HUES64 (cell line): ENCODE measurements around the gene KRT16. TPM values are rescaled to one million over a fixed set of nuclear protein-coding genes. Genes with fewer than 3 reads are reported as not detected.
"Not testable (repeated sequence)": the region's sequence is repeated elsewhere in the genome, so short reads cannot be mapped to it uniquely, and the experiment has no call there.

ENCODE experiments used
- H3K27ac ChIP-seq: 2 replicates; pipeline ENCODE4 v1.7.0; 2013; ENCODE audit warnings: low read depth, low read length, inconsistent platforms
- H3K27me3 ChIP-seq: 2 replicates; pipeline ENCODE4 v1.6.1; 2013; ENCODE audit warnings: mild to moderate bottlenecking, low read length; ENCODE audit not compliant: insufficient read depth
- H3K36me3 ChIP-seq: 2 replicates; pipeline ENCODE4 v1.6.1; 2013; ENCODE audit warnings: mild to moderate bottlenecking, low read length; ENCODE audit not compliant: insufficient read depth
- H3K4me1 ChIP-seq: 2 replicates; pipeline ENCODE4 v1.6.1; 2013; ENCODE audit warnings: mild to moderate bottlenecking, low read length, moderate library complexity; ENCODE audit not compliant: insufficient read depth
- H3K4me3 ChIP-seq: 2 replicates; pipeline ENCODE4 v1.5.1; 2013; ENCODE audit warnings: mild to moderate bottlenecking, low read length, moderate library complexity
- H3K9ac ChIP-seq: 2 replicates; pipeline ENCODE4 v1.6.1; 2013; ENCODE audit warnings: mild to moderate bottlenecking, low read depth, low read length
- H3K9me3 ChIP-seq: 2 replicates; pipeline ENCODE4 v1.6.1; 2013; ENCODE audit warnings: low read depth, low read length; ENCODE audit not compliant: insufficient read depth
- WGBS: fragments of 150-250, 120-280 bp; methylation state at CpG from one replicate; pipeline ENCODE4 v1.1.7; 2013; ENCODE audit warnings: missing lambda C conversion rate; 5-methylcytosine and 5-hydroxymethylcytosine counted together
- polyA plus RNA-seq, 2 experiments: library from polyadenylated mRNA; stranded (reverse); fragments of 50-300 nt; gene quantifications; one replicate each; pipeline ENCODE4 v1.2.3, GENCODE V29; 2013

KRT16 gene
- not detected for polyA plus RNA-seq (2013, experiment 1 of 2)
- polyA plus RNA-seq (2013, experiment 2 of 2), result not detected

GRCh38 chr17:41612376-41613160, at the start of gene KRT16:
KRT16 (minus strand) TSS chr17:41612767; CDS start chr17:41612688, 79 bp downstream.
- H3K27me3 ChIP-seq, H3K27ac ChIP-seq, H3K36me3 ChIP-seq, H3K4me3 ChIP-seq, H3K4me1 ChIP-seq, H3K9me3 ChIP-seq, H3K9ac ChIP-seq: not testable (repeated sequence)
- 84% methylated on average over 31 of the region's 31 CpGs for whole genome bisulfite sequencing

GRCh38 chr17:41660221-41660711, 47.7 kb upstream of the KRT16 start:
- 79% methylated on average over 8 of the region's 8 CpGs for WGBS
- H3K4me1 ChIP-seq, result peaks cover 8% of the 10 kb centered on the region
- H3K27ac ChIP-seq, result no peak overlapping the region
- H3K9me3 ChIP-seq, result no peaks in the 10 kb centered on the region
- H3K27me3 ChIP-seq, result peaks cover 4% of the 10 kb centered on the region; the same call in 1 of the 2 replicates
- H3K4me3 ChIP-seq, result no peak overlapping the region
- H3K9ac ChIP-seq, result no peak overlapping the region
- H3K36me3 ChIP-seq, result no peaks in the 10 kb centered on the region

DNA sequence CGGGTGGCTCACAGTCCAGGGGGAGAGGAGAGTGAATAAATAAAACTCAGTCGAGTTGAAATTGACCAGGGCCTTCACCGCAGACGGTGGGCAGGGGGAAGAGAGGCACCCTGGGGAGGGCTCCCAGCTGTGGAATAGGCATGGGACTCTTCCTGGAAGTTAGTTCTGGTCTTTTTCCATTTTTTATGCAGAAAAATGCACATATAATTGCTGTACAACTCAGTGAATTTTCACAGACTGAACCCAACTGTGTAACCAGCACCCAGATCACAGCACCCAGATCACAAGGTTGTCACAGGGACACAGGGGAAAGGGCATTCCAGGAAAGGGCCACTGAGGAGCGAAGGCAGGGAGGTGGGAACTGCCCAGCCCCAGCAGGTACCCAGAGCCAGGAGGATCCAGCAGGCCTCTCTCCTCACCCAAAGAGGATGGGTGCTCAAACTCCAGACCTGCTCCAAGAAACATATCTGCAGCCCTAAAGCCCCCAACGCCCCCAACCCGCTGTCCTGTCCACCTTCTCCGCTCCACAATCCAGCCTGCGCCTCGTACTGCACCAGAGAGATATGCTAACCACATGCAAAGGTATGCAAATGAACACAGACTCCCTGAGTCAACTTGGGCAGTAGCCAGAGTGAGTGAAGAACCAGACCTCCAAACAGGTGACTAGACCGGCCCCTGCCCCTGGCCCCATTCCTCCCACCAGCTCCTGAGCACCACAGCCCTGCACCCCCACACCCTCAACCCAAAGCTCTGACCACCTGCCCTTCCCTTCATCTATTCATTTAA, 47.1 kb upstream of the KRT16 start:
- Histone ChIP-seq H3K9ac (no peak overlapping the region), H3K27me3 (peaks cover 4% of the 10 kb centered on the region; the same call in 1 of the 2 replicates), H3K4me3 (no peak overlapping the region), H3K27ac (no peak overlapping the region), H3K36me3 (no peaks in the 10 kb centered on the region), H3K4me1 (peaks cover 9% of the 10 kb centered on the region), H3K9me3 (no peaks in the 10 kb centered on the region)
- 85% methylated on average over 11 of the region's 11 CpGs for WGBS

DNA sequence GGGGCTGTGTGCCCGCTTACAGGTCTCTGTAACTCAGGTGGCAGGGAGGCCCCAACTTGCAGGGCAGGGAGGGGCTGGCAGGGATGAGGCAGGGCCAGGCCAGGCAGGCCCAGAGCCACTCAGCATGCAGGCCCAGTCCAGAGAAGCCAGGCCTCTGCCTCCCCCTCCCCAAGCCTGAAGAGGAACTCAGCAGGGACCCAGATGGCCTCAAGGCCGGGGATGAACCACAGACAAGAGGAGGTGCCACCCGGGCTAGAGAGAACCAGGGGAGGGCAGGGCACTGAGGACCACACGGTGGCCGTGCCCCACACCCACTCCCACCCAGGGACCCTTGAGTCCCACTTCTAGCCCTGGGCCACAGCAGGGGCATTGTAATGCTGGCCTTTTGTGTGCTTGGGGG, 46.3 kb upstream of the KRT16 start:
- no peak overlapping the region for H3K27ac ChIP-seq
- no peak overlapping the region for H3K9ac ChIP-seq
- H3K9me3 ChIP-seq, result no peaks in the 10 kb centered on the region
- H3K27me3 ChIP-seq, result no peaks in the 10 kb centered on the region
- H3K4me3 ChIP-seq, result no peak overlapping the region
- peaks cover 9% of the 10 kb centered on the region for H3K4me1 ChIP-seq
- no peaks in the 10 kb centered on the region for H3K36me3 ChIP-seq
- WGBS, result 79% methylated on average over 4 of the region's 5 CpGs

- WGBS, result 92% methylated on average over 12 of the region's 12 CpGs
- no peak overlapping the region for H3K27ac ChIP-seq
- no peak overlapping the region for H3K9ac ChIP-seq
- H3K36me3 ChIP-seq, result no peaks in the 10 kb centered on the region
- peaks cover 9% of the 10 kb centered on the region for H3K4me1 ChIP-seq
- no peak overlapping the region for H3K4me3 ChIP-seq
- H3K9me3 ChIP-seq, result no peaks in the 10 kb centered on the region
- no peaks in the 10 kb centered on the region for H3K27me3 ChIP-seq
Observed at GRCh38 chr17:41657936-41658335, 45.4 kb upstream of the KRT16 start.

DNA sequence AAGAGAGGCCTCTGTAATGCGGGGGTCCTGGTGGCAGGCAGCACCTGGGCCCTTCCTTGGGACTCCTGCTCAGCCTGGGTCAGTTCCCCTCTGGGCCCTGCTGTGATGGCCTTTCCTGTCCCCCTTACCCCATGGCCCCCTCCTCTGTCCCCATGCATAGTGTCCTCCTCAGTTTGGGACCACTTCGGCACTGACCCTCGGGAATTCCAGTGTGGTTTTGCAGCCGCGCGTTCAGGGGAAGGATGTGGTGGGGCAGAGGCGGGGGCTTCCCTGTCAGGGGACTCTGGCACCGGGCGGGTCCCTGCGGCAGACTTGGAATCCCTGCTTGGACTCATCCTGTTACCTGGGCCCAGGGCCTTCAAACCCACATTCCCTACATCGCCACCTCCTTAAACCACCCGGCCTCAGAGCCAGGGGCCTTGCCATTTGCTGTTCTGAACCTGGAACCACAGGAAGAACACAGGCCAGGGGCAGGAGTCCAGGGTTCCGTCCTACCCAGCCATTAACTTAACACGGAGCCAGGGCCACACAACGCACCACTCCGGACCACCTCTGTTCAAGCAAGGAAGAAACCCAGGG, 44.7 kb upstream of the KRT16 start:
- no peak overlapping the region for H3K4me3 ChIP-seq

GRCh38 chr17:41656249-41657023, 43.9 kb upstream of the KRT16 start:
- Histone ChIP-seq H3K9ac (no peak overlapping the region), H3K4me1 (peaks cover 9% of the 10 kb centered on the region), H3K4me3 (no peak overlapping the region), H3K9me3 (no peaks in the 10 kb centered on the region), H3K27ac (peak overlapping the region; percentile 30; the same call in 1 of the 2 replicates), H3K36me3 (no peaks in the 10 kb centered on the region), H3K27me3 (no peaks in the 10 kb centered on the region)
- 92% methylated on average over 16 of the region's 16 CpGs for WGBS

More for the DNA sequence above, 44.7 kb upstream of the KRT16 start:
- Histone ChIP-seq H3K9me3 (no peaks in the 10 kb centered on the region), H3K4me1 (peaks cover 9% of the 10 kb centered on the region), H3K36me3 (no peaks in the 10 kb centered on the region), H3K27me3 (no peaks in the 10 kb centered on the region), H3K9ac (no peak overlapping the region), H3K27ac (no peak overlapping the region)
- WGBS, result 93% methylated on average over 16 of the region's 16 CpGs

- Histone ChIP-seq H3K9me3 (no peaks in the 10 kb centered on the region), H3K4me3 (no peak overlapping the region), H3K9ac (peak overlapping the region; percentile 25; the same call in 1 of the 2 replicates), H3K4me1 (peaks cover 9% of the 10 kb centered on the region), H3K36me3 (no peaks in the 10 kb centered on the region), H3K27ac (peak overlapping the region; percentile 30; the same call in 1 of the 2 replicates), H3K27me3 (no peaks in the 10 kb centered on the region)
- WGBS, result 58% methylated on average over 18 of the region's 18 CpGs
Observed at GRCh38 chr17:41655611-41656111, 43.1 kb upstream of the KRT16 start.

- Histone ChIP-seq H3K36me3 (no peaks in the 10 kb centered on the region), H3K27me3 (no peaks in the 10 kb centered on the region), H3K27ac (no peak overlapping the region), H3K9ac (peak overlapping the region; percentile 25; the same call in 1 of the 2 replicates), H3K4me3 (no peak overlapping the region), H3K4me1 (peaks cover 9% of the 10 kb centered on the region), H3K9me3 (no peaks in the 10 kb centered on the region)
- 89% methylated on average over 23 of the region's 24 CpGs for WGBS
Observed at GRCh38 chr17:41654678-41655607, 42.4 kb upstream of the KRT16 start.
